Stimulated activated CD4-positive, alpha-beta T cell treated with anti-CD3 and anti-CD28 coated beads, Interleukin-1b, Interleukin-23, amount 100 ng/mL, for 1 hour (primary cell): ENCODE measurements around the gene SH3GL3.

ENCODE experiments used
- DNase-seq, 2 donors: peaks; one replicate each; pipeline ENCODE4 v3.0.0-alpha.2; 2020; ENCODE audit warnings: low read depth in 2 of 2

Gene SH3GL3

GRCh38 chr15:83462026-83462425 lies 14.9 kb downstream of the SH3GL3 start:
- no peak for DNase-seq

- no peak for DNase-seq
Measured at GRCh38 chr15:83462953-83463433, 15.9 kb downstream of the SH3GL3 start.

GRCh38 chr15:83470887-83471286 lies 23.7 kb downstream of the SH3GL3 start:
- no peak for DNase-seq

- DNase-seq: no peak
Measured at GRCh38 chr15:83471307-83471866, 24.2 kb downstream of the SH3GL3 start.

GRCh38 chr15:83472151-83472550 lies 25.0 kb downstream of the SH3GL3 start:
- no peak for DNase-seq

- DNase-seq: no peak
Measured at GRCh38 chr15:83472797-83473196, 25.7 kb downstream of the SH3GL3 start.

GRCh38 chr15:83474578-83474977 lies 27.4 kb downstream of the SH3GL3 start:
- no peak for DNase-seq

GRCh38 chr15:83475551-83475950 lies 28.4 kb downstream of the SH3GL3 start:
- DNase-seq: no peak

GRCh38 chr15:83476066-83476465 lies 28.9 kb downstream of the SH3GL3 start:
- no peak for DNase-seq

GRCh38 chr15:83476708-83477107 lies 29.6 kb downstream of the SH3GL3 start:
- no peak for DNase-seq

- no peak for DNase-seq
Measured at GRCh38 chr15:83477172-83477807, 30.1 kb downstream of the SH3GL3 start.

- DNase-seq: no peak
Measured at GRCh38 chr15:83477808-83478537, 30.8 kb downstream of the SH3GL3 start.

- no peak for DNase-seq
Measured at GRCh38 chr15:83483612-83484011, 36.5 kb downstream of the SH3GL3 start.

- DNase-seq: no peak
Measured at GRCh38 chr15:83484636-83485035, 37.5 kb downstream of the SH3GL3 start.

GRCh38 chr15:83486363-83486762 lies 39.2 kb downstream of the SH3GL3 start:
- DNase-seq: no peak

GRCh38 chr15:83487519-83487918 lies 40.4 kb downstream of the SH3GL3 start:
- DNase-seq: no peak

GRCh38 chr15:83489690-83490089 lies 42.5 kb downstream of the SH3GL3 start:
- DNase-seq: no peak

GRCh38 chr15:83491486-83491885 lies 44.3 kb downstream of the SH3GL3 start:
- DNase-seq: no peak

- no peak for DNase-seq
Measured at GRCh38 chr15:83496766-83497165, 49.6 kb downstream of the SH3GL3 start.

- DNase-seq: no peak
Measured at GRCh38 chr15:83498374-83498773, 51.2 kb downstream of the SH3GL3 start.

- DNase-seq: no peak
Measured at GRCh38 chr15:83498801-83499200, 51.7 kb downstream of the SH3GL3 start.

GRCh38 chr15:83499476-83499875 lies 52.3 kb downstream of the SH3GL3 start:
- DNase-seq: no peak
